ENCODE results near the gene FRMPD4.

DNA sequence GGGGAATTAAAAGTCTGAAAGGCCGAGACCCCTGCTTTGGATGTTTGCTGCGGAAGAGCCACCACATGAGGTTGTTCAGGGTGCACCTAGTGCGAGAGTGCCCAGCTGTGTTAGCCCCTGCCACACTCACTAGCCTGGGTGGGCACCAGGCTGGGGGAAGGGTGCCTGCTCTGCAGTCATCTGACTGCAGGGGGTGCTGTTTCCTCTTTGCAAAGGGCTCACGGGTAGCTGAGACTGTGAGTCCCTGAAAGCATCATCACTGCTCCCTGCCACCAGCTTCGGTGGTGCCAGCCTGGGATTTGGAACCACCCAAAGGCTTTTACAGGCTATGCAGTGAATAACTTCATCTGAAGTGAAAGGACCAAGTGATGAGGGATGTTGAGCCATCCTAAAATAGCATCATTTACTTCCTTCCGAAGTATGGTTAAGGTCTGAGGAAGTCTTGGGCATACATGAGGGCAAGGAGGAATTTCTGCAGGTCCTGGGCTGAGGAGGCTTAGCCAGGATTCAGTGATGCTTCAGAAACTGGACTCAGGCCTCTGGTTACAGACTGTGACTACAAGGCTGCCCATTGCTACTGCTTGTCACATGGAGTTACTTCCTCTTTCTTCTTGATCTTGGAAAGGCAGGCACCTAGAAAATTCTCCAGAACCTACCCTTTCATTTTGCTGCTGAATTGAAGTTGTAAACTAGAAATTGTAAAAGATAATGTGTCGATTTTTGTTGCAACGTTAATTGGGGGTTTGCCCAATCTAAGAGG lies 359.7 kb downstream of the FRMPD4 start:
- TF ChIP-seq, protein P1, sequence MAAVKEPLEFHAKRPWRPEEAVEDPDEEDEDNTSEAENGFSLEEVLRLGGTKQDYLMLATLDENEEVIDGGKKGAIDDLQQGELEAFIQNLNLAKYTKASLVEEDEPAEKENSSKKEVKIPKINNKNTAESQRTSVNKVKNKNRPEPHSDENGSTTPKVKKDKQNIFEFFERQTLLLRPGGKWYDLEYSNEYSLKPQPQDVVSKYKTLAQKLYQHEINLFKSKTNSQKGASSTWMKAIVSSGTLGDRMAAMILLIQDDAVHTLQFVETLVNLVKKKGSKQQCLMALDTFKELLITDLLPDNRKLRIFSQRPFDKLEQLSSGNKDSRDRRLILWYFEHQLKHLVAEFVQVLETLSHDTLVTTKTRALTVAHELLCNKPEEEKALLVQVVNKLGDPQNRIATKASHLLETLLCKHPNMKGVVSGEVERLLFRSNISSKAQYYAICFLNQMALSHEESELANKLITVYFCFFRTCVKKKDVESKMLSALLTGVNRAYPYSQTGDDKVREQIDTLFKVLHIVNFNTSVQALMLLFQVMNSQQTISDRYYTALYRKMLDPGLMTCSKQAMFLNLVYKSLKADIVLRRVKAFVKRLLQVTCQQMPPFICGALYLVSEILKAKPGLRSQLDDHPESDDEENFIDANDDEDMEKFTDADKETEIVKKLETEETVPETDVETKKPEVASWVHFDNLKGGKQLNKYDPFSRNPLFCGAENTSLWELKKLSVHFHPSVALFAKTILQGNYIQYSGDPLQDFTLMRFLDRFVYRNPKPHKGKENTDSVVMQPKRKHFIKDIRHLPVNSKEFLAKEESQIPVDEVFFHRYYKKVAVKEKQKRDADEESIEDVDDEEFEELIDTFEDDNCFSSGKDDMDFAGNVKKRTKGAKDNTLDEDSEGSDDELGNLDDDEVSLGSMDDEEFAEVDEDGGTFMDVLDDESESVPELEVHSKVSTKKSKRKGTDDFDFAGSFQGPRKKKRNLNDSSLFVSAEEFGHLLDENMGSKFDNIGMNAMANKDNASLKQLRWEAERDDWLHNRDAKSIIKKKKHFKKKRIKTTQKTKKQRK (IDR thresholded peaks at IDR 0.05; ENCODE audit: low read depth, low read length), result no peak
- no peak for TF ChIP-seq GABPA (IDR thresholded peaks at IDR 0.05; ENCODE audit: low read depth)
- TF ChIP-seq BHLHE40 (IDR thresholded peaks at IDR 0.05; ENCODE audit: borderline replicate concordance in 1 of 2, low read depth in 2 of 2, low read length in 1 of 2), result no peak
- no peak for TF ChIP-seq SIX5 (IDR thresholded peaks at IDR 0.05; ENCODE audit: low read depth, low read length, severe bottlenecking)
- no peak for TF ChIP-seq POLR2A (IDR thresholded peaks at IDR 0.05; ENCODE audit: low read depth, low read length)

Measured in GM12878 (cell line).